GM19395 (cell line): ENCODE measurements around the gene ABCB6.

Source experiments
- ATAC-seq: cut with Tn5 transposase; IDR thresholded peaks from one replicate; pipeline ENCODE4 v1.9.1; 2021; ENCODE audit warnings: mild to moderate bottlenecking, moderate library complexity; ENCODE audit not compliant: unreplicated experiment

Gene ABCB6

DNA sequence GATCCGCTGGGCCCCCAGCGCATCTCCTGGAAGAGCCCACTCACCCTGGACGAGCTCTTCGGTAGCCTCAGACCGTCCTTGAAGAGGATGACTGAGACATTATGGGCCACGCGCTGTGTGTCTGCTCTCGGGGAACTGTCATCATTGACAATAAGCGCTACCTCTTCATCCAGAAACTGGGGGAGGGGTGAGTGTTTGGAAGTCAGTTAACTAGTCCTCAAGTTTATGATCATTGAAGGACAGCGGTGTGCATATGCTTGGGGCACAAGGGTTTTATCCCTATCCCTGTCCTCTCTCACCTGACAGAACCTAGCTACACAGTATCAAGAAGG lies 27.1 kb upstream of the ABCB6 start:
- ATAC-seq = no peak

- peak; percentile 69 for ATAC-seq
Measured at GRCh38 chr2:219245148-219245898, 26.6 kb upstream of the ABCB6 start, which contains the start of the genes GLB1L and STK16. Gene GLB1L (minus strand): TSS chr2:219245444. CDS start chr2:219243573, 1,871 bp downstream. Gene STK16 (plus strand): TSS chr2:219245479. CDS start chr2:219246000, 521 bp downstream.

DNA sequence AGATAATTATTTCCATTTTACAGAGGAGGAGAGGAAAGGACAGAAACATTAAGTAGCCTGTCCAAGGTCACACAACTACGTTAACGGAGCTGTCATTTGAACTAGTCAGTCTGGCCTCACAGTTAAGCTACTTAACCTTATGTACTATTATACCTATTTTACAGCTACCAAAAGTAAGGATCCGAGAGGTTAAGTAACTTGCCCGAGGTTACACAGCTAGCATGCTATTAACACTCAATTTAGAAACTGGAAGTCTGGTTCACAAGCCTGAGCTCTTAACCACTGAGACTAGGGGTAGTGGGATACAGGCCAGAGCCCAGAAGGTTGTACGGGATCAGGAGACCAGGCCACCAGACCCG lies 26.0 kb upstream of the ABCB6 start:
- no peak for ATAC-seq

GRCh38 chr2:219243291-219243761 lies 24.6 kb upstream of the ABCB6 start:
- ATAC-seq = no peak

GRCh38 chr2:219234331-219234730 lies 15.6 kb upstream of the ABCB6 start:
- no peak for ATAC-seq

- ATAC-seq = peak; percentile 19
Measured at GRCh38 chr2:219230059-219230540, 11.3 kb upstream of the ABCB6 start.

DNA sequence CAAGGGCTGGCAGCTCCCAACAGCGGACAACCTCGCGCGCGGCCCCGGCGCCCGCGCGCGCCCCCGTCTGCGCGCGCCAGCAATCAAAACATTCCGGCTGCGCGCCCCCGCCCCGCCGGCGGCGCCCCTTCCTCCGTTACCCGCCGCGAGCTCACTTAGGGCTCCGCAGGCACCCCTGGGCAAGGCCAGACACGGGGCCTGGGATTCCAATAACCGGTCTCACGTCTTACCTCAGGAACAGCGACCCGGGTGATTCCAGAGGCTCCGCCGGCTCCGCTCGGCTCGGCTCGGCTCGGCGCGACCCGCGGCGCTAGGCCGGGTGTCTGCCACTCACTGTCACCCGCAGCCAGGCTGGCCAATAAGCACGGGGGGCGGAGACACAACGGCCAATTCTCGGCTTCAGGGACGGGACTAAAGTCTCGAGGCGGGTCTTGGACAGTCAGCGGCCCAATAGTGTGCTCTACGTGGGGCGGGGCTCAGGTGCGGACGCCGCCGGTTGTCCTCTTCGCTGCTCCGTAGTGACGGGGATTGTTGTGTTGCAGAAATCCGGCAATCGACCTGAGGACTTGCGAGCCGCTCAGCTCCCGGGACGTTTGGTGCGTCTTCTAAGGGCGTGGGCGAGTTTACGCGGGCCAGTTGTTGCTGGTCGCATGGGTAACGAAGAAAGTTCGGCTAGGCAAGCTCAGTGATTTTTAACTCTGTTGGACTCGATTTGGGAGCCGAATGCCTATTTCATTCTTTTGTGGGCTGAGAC lies 10.7 kb upstream of the ABCB6 start, which contains the start of the genes ANKZF1 and ATG9A:
Gene ANKZF1 (plus strand): TSS at position 502 of the 754 bp plus-strand sequence. CDS start 452 bp downstream, outside the sequence.
Gene ATG9A (minus strand): TSS at position 332 of the 754 bp plus-strand sequence. CDS start 1,612 bp downstream, outside the sequence.
- peak; percentile 97 for ATAC-seq

- peak; percentile 21 for ATAC-seq
Measured at GRCh38 chr2:219228911-219229304, 10.2 kb upstream of the ABCB6 start.

DNA sequence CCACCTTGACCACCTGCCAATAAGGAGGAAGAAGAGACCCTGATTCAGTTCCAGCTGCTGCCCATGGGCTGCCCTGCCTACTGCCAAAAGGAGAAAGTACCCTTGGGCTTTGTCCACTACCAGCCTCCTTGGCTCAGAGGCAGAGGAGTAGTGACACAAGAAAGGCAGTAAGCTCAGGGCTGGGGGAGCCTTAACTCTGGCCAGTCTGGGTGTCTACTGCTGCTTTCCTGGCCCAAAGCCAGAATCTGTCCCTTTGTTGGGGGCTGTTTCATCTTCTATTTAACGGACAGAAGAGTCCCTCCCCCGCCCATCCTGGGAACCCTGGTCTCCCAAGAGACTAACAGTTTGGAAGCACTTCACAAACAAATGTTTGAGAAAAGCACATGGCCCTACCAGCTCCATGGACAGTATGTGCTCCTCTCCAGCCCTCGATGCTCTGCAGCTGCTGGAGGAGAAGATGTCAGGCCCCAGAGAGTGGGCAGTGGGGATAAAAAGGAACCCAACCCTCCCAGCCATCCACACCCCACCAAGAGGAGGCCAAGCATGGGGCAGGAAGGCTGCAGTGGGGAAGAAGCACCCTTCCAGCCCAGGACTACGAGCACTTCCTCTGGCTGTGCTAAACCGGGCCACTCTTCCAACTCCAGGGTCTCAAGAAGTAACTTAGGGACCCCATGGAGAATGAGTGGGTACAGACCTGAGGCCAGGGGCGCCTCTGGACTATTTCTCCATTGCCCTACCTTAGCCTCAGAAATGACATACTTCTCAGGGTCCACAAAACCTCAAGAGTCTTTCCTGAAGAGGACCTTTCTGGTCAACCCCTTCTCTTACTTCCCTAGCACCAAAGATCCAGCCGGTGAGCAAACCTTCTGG lies 9.5 kb upstream of the ABCB6 start:
- ATAC-seq = no peak

DNA sequence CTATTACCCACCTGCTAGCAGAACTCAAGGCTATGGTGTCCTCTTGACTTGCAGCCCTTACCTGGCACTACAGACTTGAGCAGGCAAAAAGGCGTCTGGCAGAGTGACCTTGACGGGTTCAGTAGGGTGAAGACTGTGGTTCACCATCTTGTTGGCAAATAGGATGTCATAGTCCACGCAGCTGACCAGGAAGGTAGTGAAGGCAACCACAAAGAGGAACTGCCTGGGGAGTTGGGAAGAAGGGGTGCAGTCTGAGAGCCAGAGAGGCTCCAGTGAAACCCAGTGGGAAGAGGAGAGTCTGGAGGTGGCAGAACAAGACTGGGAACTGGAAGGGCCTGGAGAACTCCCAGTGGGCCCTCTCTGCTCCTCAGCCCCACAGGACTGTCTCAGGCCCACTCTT lies 6.6 kb upstream of the ABCB6 start:
- ATAC-seq = no peak

GRCh38 chr2:219223831-219224610 lies 5.3 kb upstream of the ABCB6 start:
- ATAC-seq = no peak

DNA sequence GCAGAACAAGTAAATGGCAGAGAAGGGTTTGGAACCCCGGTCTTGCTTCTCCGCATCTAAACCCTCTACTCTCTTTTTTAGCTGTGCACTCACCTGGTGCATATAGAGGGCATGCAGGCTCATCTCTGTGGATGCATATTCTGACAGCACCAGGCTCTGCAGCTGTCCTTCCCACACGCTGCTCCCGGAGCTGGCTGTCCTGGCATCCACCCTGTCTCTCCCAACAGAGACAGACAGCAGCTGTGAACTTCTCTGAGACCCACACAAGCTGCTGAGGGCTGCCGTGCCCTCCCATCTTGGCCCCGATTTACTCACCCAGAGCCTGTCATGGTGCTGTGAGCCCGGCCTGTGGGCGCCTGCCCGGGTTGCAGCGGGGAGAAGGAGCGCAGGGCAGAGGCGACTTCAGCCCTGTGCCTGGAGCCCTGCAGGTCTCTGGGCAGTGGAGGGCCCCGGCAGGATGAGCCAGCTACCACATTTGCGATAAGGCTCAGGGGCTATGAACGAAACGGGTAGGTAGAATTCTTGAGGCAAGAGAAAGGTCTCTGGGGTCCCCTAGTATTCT lies 3.3 kb upstream of the ABCB6 start:
- ATAC-seq = no peak

- ATAC-seq = no peak
Measured at GRCh38 chr2:219220652-219221402, 2.1 kb upstream of the ABCB6 start.

- ATAC-seq = no peak
Measured at GRCh38 chr2:219219784-219220532, 1.2 kb upstream of the ABCB6 start.

DNA sequence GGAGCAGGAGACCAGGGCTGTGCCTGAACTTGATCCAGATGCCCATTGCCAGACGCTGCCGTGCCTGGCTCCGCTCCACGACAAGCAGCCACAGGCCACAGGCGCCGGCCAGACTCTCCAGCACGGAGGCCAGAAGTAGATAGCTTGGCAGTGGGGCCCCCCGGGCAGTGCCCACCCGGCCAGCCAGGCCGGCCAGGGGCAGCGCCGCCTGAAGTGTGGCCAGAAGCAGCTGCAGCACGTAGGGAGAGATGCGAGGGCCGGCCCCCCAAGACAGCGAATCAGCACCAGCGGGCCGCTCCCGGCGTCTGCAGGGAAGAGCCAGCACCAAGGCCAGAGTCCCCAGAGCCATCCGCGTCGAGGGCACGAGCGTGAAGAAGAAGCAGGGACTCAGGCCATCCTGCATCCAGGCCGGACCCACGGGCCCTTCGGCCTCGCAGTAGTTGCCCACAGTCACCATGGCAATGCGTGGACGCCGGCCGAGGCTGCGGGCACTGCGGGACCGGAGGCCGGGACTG lies 484 bp downstream of the ABCB6 start:
- ATAC-seq = peak; percentile 39

DNA sequence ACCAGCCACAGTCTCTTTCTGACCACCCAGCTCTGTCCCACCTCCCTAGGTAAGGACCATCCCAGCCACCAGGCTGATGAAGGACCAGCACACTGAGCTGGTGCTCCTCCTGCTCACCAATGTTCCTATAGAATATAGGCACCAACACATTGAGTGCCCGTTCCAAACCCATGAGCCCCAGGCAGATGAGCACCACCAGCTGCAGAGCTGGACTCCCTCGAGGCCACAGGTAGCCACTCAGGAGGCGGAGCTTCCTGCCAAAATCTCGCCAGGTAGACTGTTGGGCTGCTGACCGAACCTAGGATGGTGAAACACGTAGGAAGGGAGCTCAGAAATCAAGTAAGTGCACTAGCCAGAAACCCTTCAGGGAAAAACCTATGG lies 2.2 kb downstream of the ABCB6 start:
- ATAC-seq = no peak

DNA sequence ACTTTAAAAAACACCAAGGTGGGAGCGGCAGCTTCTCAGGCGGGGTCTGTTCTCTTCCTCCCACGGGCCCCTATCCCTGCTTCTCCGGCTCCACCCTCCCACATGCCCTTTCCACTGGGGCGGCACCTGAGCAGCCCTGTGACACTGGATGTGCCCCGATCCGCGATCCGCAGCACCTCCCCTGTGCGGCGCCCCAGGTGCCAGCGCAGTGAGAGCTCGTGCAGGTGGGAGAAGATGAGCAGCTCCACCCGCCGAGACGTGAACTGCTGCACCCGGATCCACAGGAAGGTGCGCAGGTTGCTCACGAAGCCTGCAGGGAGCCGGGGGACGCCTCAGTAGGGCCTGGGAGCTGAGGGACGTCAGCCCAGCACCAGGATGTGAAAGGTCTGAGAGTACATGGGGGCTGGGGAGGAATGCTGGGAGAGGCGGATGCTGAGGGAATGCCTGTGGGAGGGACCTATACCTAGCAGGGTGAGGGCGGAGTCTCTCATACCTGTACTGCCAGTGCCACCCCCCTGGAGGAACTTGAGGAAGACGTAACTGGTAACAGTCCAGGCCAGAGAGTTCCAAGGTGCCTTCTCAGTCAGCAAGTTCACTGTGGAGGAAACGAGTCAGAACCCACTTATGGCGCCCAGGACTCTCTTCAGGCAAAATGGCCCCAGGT lies 2.8 kb downstream of the ABCB6 start:
- ATAC-seq = no peak

DNA sequence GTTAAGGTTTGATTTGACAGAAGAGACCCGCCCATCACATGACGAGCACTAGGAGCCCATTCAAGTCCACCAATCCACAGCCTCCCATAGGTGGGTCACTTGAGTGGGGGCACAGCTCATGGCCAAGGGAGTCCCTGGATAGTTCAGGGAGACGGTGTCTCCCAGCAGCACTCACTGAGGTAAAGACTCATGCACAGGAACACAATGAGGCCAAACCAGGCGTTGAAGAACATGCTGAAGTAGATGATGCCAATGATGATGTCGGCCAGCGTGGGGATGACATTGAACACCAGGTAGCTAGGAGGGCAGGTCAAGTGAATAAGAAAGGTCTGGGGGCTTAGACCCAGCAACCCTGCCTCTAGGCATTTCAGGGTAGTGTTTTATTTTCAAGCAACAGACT lies 4.0 kb downstream of the ABCB6 start:
- ATAC-seq = no peak
